Transverse colon (tissue), 4 donors: Measurements from ENCODE around the gene SCN4A. TPM values are rescaled to one million over a fixed set of nuclear protein-coding genes. Genes with fewer than 3 reads are reported as not detected.

Experiments used
- DNase-seq: peaks from one replicate; pipeline ENCODE4 v3.0.0-alpha.2; 2019
- H3K27ac ChIP-seq, 4 donors: fragments of 200-600 bp; sonication (generic); 2 replicates each; pipeline ENCODE4 v1.5.1; 2016 to 2018; ENCODE audit warnings: inconsistent platforms in 4 of 4
- H3K27me3 ChIP-seq: fragments of 200-600 bp; sonication (generic); 2 replicates; pipeline ENCODE4 v1.5.1; 2017; ENCODE audit warnings: inconsistent platforms
- H3K36me3 ChIP-seq, 4 donors: fragments of 200-600 bp; sonication (generic); 2 replicates each; pipeline ENCODE4 v1.5.1; 2017 to 2019; ENCODE audit warnings: inconsistent platforms in 4 of 4
- H3K4me1 ChIP-seq, 4 donors: fragments of 200-600 bp; sonication (generic); 2 replicates each; pipeline ENCODE4 v1.5.1; 2017 to 2020; ENCODE audit warnings: inconsistent platforms in 4 of 4
- H3K4me3 ChIP-seq, 4 donors: fragments of 200-600 bp; sonication (generic); 1 replicate in 1 of 4; 2 replicates in 3 of 4; pipeline versions ENCODE4 v1.5.1 to v1.6.1; 2017 to 2019; ENCODE audit warnings: inconsistent platforms in 4 of 4
- H3K9me3 ChIP-seq, 2 donors: fragments of 200-600 bp; sonication (generic); 2 replicates each; pipeline ENCODE4 v1.5.1; 2017 to 2019; ENCODE audit warnings: inconsistent platforms in 2 of 2
- EP300 ChIP-seq: sonication (generic); formaldehyde crosslinking; IDR thresholded peaks from one replicate; pipeline ENCODE4 v1.6.1; 2017; ENCODE audit warnings: antibody characterized with exemption, low read depth
- POLR2A ChIP-seq: fragments of 450-650 bp; IDR thresholded peaks from one replicate; pipeline ENCODE4 v1.6.1; 2016; ENCODE audit warnings: antibody characterized with exemption, mild to moderate bottlenecking, moderate library complexity
- POLR2AphosphoS5 ChIP-seq, 3 donors: sonication (generic); formaldehyde crosslinking; IDR thresholded peaks; one replicate each; pipeline ENCODE4 v1.6.1; 2016; ENCODE audit warnings: antibody characterized with exemption in 3 of 3
- WGBS, 2 donors: methylation state at CpG; one replicate each; pipeline ENCODE4 v1.1.5; 2018; ENCODE audit warnings: low coverage in 1 of 2; 5-methylcytosine and 5-hydroxymethylcytosine counted together
- in situ Hi-C, 4 donors: fragments of 200-750 bp; cut with MboI; loops; one replicate each; pipeline versions ENCODE4 v1.15.0 to v1.15.1; 2017; ENCODE audit warnings: low sequenced_read_pairs in 3 of 4, low pct_ligation_motif_present in 1 of 4, low pct_unique_long_range_greater_than_20kb in 1 of 4
- intact Hi-C: fragments of 100-400 bp; cut with DNase I; formaldehyde crosslinking; loops from one replicate; pipeline ENCODE4 v1.15.1; 2023; ENCODE audit warnings: low total_unique reads
- total RNA-seq, 4 donors: library from RNA; depleted of rRNA; stranded (reverse); fragments of >200 nt; gene quantifications; one replicate each; pipeline ENCODE4 v1.1.0, GENCODE V29; 2016
- TF ChIP-seq, protein P1 (sequence below), 5 experiments: fragments of 200-600 bp in 3 of 5; fragments of 450-650 bp in 2 of 5; sonication (generic) in 3 of 5; IDR thresholded peaks; 1 replicate in 2 of 5; 2 replicates in 3 of 5; pipeline ENCODE4 v1.5.1; 2016 to 2017; ENCODE audit warnings: antibody characterized with exemption in 5 of 5, inconsistent platforms in 3 of 5, mild to moderate bottlenecking in 2 of 5, moderate library complexity in 1 of 5

The SCN4A gene
- total RNA-seq, 4 donors from 2014 or later = 0.14 to 0.48 (median 0.20) TPM; not detected in 1

DNA sequence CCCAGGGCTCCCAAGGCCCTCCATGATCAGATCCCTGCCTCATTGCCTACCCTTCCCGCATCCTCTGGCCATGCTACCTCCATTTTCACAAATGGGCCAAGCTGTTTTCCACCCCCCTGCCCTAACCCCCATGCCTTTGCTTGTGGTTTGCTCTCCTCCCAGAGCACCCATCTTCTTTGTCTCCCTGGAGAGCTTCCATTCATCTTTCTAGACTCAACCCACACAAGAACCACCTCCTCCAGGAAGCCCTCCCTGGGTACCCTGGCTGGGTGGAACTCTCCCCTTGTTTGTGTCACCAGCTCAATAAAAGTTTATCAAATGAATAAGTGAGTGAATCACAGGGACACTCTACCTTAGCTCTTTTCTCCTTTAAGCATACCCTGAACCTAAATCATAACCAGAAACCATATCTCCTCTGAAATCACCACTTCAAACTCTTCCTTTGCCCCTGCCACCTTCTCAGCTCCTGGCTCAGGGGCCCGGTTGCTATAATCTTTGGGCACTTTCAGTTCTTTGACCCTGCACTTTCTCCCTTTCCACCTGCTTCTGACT lies 2.9 kb upstream of the SCN4A start:
- 68 to 73% methylated on average over 2 of the region's 2 CpGs for WGBS, 2 donors

DNA sequence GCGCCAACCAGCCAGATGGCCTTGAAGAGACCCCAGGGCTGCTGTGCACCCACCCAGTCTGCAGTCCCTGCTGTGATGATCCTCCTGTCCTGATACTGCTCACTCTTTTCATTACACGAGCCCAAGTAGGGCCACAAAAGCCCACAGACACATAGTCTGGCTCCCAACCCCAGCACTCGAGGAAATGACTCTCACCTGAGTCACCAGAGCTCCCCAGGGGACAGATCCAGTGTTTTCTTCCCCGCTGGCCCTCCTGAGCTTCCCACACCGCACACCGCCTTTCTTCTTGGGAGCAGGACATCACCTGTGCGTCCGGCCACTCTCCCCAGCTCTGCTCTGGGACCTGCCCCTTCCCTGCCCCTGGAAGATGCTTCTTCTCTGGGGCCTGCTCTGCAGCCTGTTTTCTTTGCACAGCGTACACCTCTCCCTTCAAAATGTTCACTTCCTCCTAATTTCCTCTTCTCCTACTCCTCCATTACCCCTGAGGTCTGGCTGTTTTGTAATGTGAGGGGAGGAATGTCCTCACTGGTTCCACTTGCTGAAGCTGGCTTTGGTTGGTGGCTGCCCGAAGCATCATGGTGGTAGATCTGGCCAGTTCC lies 2.0 kb upstream of the SCN4A start:
- H3K27ac ChIP-seq = no peak overlapping the region
- H3K36me3 ChIP-seq = no peaks in the 10 kb centered on the region
- H3K9me3 ChIP-seq = no peaks in the 10 kb centered on the region
- WGBS, 2 donors = 67 to 73% methylated on average over 3 to 10 of the region's 10 CpGs
- in situ Hi-C loops (no loop called here), intact Hi-C loops (no loop called here)
- DNase-seq = no peak
- H3K27me3 ChIP-seq = no peaks in the 10 kb centered on the region
- H3K4me1 ChIP-seq = no peaks in the 10 kb centered on the region
- no peak overlapping the region for H3K4me3 ChIP-seq
- TF ChIP-seq POLR2AphosphoS5 (IDR thresholded peaks at IDR 0.05) (no peak), POLR2A (no peak), EP300 (no peak)
- TF ChIP-seq, protein P1, sequence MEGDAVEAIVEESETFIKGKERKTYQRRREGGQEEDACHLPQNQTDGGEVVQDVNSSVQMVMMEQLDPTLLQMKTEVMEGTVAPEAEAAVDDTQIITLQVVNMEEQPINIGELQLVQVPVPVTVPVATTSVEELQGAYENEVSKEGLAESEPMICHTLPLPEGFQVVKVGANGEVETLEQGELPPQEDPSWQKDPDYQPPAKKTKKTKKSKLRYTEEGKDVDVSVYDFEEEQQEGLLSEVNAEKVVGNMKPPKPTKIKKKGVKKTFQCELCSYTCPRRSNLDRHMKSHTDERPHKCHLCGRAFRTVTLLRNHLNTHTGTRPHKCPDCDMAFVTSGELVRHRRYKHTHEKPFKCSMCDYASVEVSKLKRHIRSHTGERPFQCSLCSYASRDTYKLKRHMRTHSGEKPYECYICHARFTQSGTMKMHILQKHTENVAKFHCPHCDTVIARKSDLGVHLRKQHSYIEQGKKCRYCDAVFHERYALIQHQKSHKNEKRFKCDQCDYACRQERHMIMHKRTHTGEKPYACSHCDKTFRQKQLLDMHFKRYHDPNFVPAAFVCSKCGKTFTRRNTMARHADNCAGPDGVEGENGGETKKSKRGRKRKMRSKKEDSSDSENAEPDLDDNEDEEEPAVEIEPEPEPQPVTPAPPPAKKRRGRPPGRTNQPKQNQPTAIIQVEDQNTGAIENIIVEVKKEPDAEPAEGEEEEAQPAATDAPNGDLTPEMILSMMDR (IDR thresholded peaks at IDR 0.05) = no peak

More for the DNA sequence above, 2.9 kb upstream of the SCN4A start:
- in situ Hi-C loops (no loop called here), intact Hi-C loops (no loop called here)
- Histone ChIP-seq H3K4me3 (no peak overlapping the region), H3K9me3 (no peaks in the 10 kb centered on the region), H3K27me3 (no peaks in the 10 kb centered on the region), H3K4me1 (peaks cover 0 to 6% (median 3%) of the 10 kb centered on the region in 4 donors), H3K27ac (no peak overlapping the region), H3K36me3 (no peaks in the 10 kb centered on the region)
- TF ChIP-seq POLR2A = no peak
- TF ChIP-seq POLR2AphosphoS5 (IDR thresholded peaks at IDR 0.05) = no peak
- no peak for TF ChIP-seq EP300
- TF ChIP-seq, protein P1 (IDR thresholded peaks at IDR 0.05) = no peak
- no peak for DNase-seq

DNA sequence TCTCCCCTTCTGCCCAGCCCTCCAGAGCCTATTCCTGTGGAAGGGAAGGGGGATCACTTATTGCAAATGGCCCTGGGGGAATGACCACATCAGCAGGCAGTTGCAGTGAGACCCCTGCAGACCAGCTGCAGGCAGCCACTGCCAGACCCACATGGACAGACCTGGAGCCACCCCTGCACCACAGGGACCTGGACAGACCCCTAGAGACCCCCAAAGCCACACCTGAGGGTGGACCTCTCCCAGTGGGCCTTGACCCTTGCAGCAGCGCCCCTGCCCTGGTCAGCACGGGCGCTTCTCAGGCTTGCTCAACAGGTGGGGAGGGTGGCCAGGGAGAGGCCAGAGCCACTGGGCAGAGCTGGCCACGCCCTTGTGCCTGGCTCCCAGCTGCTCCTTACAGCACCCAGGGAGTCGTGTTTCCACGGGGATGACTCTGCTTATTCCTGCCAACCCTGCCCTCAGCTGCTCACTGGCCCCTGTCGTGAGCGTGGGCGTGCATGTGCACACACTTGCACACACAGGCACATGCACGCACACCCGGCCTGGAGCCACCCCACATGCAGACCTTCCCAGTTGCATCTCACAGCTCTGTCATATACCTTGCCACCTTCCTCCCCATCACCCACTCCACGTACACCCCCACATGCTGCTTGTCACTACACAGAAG lies 1.3 kb upstream of the SCN4A start:
- in situ Hi-C loops = no loop called here
- WGBS, 2 donors = 57% methylated on average over 12 of the region's 12 CpGs; no CpG with 5 or more reads in 1 of the 2 donors
- DNase-seq = peak; percentile 26
- no peaks in the 10 kb centered on the region for H3K27me3 ChIP-seq
- H3K36me3 ChIP-seq = no peaks in the 10 kb centered on the region
- TF ChIP-seq EP300 (no peak), POLR2AphosphoS5 (IDR thresholded peaks at IDR 0.05) (no peak), POLR2A (no peak)
- TF ChIP-seq, protein P1 (IDR thresholded peaks at IDR 0.05) = no peak
- intact Hi-C loops = no loop called here
- H3K27ac ChIP-seq = no peak overlapping the region
- H3K4me3 ChIP-seq = no peak overlapping the region
- H3K4me1 ChIP-seq = no peaks in the 10 kb centered on the region
- H3K9me3 ChIP-seq = no peaks in the 10 kb centered on the region

DNA sequence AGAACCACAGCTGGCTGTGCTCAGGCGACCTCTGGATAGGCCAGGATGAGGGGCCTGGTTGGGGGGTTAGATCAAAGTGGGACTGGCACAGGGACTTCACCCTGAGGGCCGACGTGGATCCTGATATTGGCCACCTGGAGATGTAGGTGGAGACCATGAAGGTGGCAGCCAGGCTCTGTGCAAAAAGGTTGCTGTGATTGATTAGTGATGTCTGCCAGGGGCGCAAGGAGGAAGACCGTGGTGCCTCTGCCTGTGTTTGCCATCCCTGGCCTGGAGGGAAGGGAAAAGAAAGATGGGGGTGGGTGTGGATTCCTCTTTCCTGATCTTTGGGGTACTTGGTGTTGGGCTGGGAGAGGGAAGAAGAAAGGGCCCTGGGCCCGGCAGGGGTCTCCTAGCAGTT lies 529 bp upstream of the SCN4A start:
- TF ChIP-seq POLR2A (no peak), EP300 (no peak), POLR2AphosphoS5 (IDR thresholded peaks at IDR 0.05) (no peak)
- TF ChIP-seq, protein P1 (IDR thresholded peaks at IDR 0.05) = no peak
- no peaks in the 10 kb centered on the region for H3K27me3 ChIP-seq

More for the DNA sequence above, 529 bp upstream of the SCN4A start:
- Histone ChIP-seq H3K36me3 (no peaks in the 10 kb centered on the region), H3K9me3 (no peaks in the 10 kb centered on the region), H3K4me3 (no peak overlapping the region), H3K4me1 (no peaks in the 10 kb centered on the region), H3K27ac (no peak overlapping the region)
- intact Hi-C loops = no loop called here
- in situ Hi-C loops = no loop called here
- DNase-seq = no peak
- 77% methylated on average over 6 of the region's 6 CpGs; no CpG with 5 or more reads in 1 of the 2 donors for WGBS, 2 donors
